A673 (cell line): ENCODE results near the gene LMBR1. TPM values are rescaled to one million over a fixed set of nuclear protein-coding genes. Genes with fewer than 3 reads are reported as not detected.

ENCODE experiments used
- BruUV-seq: library from RNA; stranded (reverse); fragments of 400-500 nt; replicated peaks from 2 replicates; lab custom pipeline; 2021; lab: Mats Ljungman, UMichigan
- CTCF ChIA-PET: fragments of 300-600 bp; sonication (Branson Sonifier 250); formaldehyde crosslinking; loops from one replicate; lab custom pipeline; 2022; ENCODE audit warnings: antibody characterized with exemption; lab: Charles Lee
- POLR2A ChIA-PET: fragments of 300-600 bp; sonication (Branson Sonifier 250); formaldehyde crosslinking; loops from one replicate; lab custom pipeline; 2022; ENCODE audit warnings: antibody characterized with exemption; ENCODE audit not compliant: low non-redundant PET; lab: Charles Lee
- DNase-seq: peaks from one replicate; pipeline ENCODE4 v3.0.0-alpha.2; 2015; ENCODE audit warnings: low spot score
- H3K27ac ChIP-seq: fragments of 200-600 bp; sonication (generic); 2 replicates; pipeline ENCODE4 v1.5.1; 2016; ENCODE audit warnings: mixed run types, low read depth, mild to moderate bottlenecking, mixed read lengths, antibody characterized with exemption, low read length; ENCODE audit not compliant: poor library complexity, severe bottlenecking
- H3K27me3 ChIP-seq: fragments of 200-600 bp; sonication (generic); replicated peaks from 2 replicates; pipeline ENCODE4 v1.6.1; 2017; ENCODE audit warnings: mixed run types, low read depth, mild to moderate bottlenecking, mixed read lengths, antibody characterized with exemption, low read length; ENCODE audit not compliant: insufficient read depth, poor library complexity
- H3K36me3 ChIP-seq: fragments of 200-600 bp; sonication (generic); 2 replicates; pipeline ENCODE4 v1.6.1; 2016; ENCODE audit warnings: mixed run types, mild to moderate bottlenecking, mixed read lengths, antibody characterized with exemption, low read length; ENCODE audit not compliant: insufficient read depth, poor library complexity, severe bottlenecking
- H3K4me1 ChIP-seq: fragments of 200-600 bp; sonication (generic); 2 replicates; pipeline ENCODE4 v1.6.1; 2017; ENCODE audit warnings: mixed run types, mild to moderate bottlenecking, mixed read lengths, antibody characterized with exemption, low read length; ENCODE audit not compliant: insufficient read depth, poor library complexity, severe bottlenecking
- H3K4me3 ChIP-seq: fragments of 200-600 bp; sonication (generic); 2 replicates; pipeline ENCODE4 v1.5.1; 2016; ENCODE audit warnings: low read depth, mixed run types, mild to moderate bottlenecking, mixed read lengths, low read length; ENCODE audit not compliant: poor library complexity, severe bottlenecking
- H3K9me3 ChIP-seq: fragments of 200-600 bp; sonication (generic); 2 replicates; pipeline ENCODE4 v1.6.1; 2016; ENCODE audit warnings: mixed run types, low read depth, mild to moderate bottlenecking, mixed read lengths, antibody characterized with exemption, low read length; ENCODE audit not compliant: poor library complexity, severe bottlenecking
- CTCF ChIP-seq: fragments of 300-800, 200-600 bp; sonication (generic); conservative IDR thresholded peaks from 2 replicates; pipeline ENCODE4 v1.5.1; 2017; ENCODE audit warnings: low read depth, mild to moderate bottlenecking, antibody characterized with exemption, low read length, moderate library complexity, mixed read lengths
- EZH2 ChIP-seq: fragments of 200-600 bp; sonication (generic); IDR thresholded peaks from 2 replicates; pipeline ENCODE4 v1.6.1; 2017; ENCODE audit warnings: borderline replicate concordance, low read depth, mild to moderate bottlenecking, mixed read lengths, antibody characterized with exemption, low read length; ENCODE audit not compliant: poor library complexity, severe bottlenecking
- intact Hi-C: fragments of 100-400 bp; cut with micrococcal nuclease; formaldehyde crosslinking; loops from one replicate; pipeline ENCODE4 v1.10.0; 2022; ENCODE audit not compliant: unreplicated experiment
- total RNA-seq: library from RNA; stranded (reverse); gene quantifications from 2 replicates; pipeline ENCODE4 v1.2.3, GENCODE V29; 2021

The LMBR1 gene
- total RNA-seq, 1 experiment from 2014 or later, result 50.7 TPM

- no TSS peak for BruUV-seq
- no peak for DNase-seq
- Histone ChIP-seq H3K27ac (no peak overlapping the region), H3K4me1 (no peaks in the 10 kb centered on the region), H3K4me3 (no peak overlapping the region), H3K36me3 (no peaks in the 10 kb centered on the region), H3K9me3 (no peaks in the 10 kb centered on the region), H3K27me3 (no peaks in the 10 kb centered on the region)
- intact Hi-C loops, result no loop called here
- TF ChIP-seq EZH2 (no peak), CTCF (no peak)
- ChIA-PET CTCF (no interaction called here), POLR2A (no interaction called here)
These were observed 124.1 kb downstream of the LMBR1 start for GRCh38 chr7:156768698-156769472.

GRCh38 chr7:156766666-156767065 lies 126.3 kb downstream of the LMBR1 start:
- Histone ChIP-seq H3K4me1 (no peaks in the 10 kb centered on the region), H3K9me3 (no peaks in the 10 kb centered on the region), H3K36me3 (no peaks in the 10 kb centered on the region), H3K27me3 (no peaks in the 10 kb centered on the region), H3K4me3 (no peak overlapping the region), H3K27ac (no peak overlapping the region)
- intact Hi-C loops, result no loop called here
- CTCF ChIA-PET, result no interaction called here
- TF ChIP-seq EZH2, result no peak
- TF ChIP-seq CTCF, result no peak
- DNase-seq, result no peak
- BruUV-seq, result no TSS peak
- POLR2A ChIA-PET, result no interaction called here

GRCh38 chr7:156765901-156766656 lies 126.9 kb downstream of the LMBR1 start:
- no TSS peak for BruUV-seq
- no peaks in the 10 kb centered on the region for H3K27me3 ChIP-seq
- TF ChIP-seq EZH2 (no peak), CTCF (no peak)
- CTCF ChIA-PET, result no interaction called here
- no peaks in the 10 kb centered on the region for H3K9me3 ChIP-seq
- POLR2A ChIA-PET, result no interaction called here
- intact Hi-C loops, result no loop called here
- H3K4me3 ChIP-seq, result no peak overlapping the region
- H3K27ac ChIP-seq, result no peak overlapping the region
- no peaks in the 10 kb centered on the region for H3K4me1 ChIP-seq
- no peaks in the 10 kb centered on the region for H3K36me3 ChIP-seq
- DNase-seq, result no peak
